ELR (cell line): ENCODE results near the gene VKORC1L1.
"Not testable (repeated sequence)": the region's sequence is repeated elsewhere in the genome, so short reads cannot be mapped to it uniquely, and the experiment has no call there.

Experiments used
- DNase-seq: peaks from one replicate; pipeline ENCODE4 v3.0.0-alpha.2; 2015; ENCODE audit warnings: low read depth

Gene VKORC1L1

GRCh38 chr7:65872776-65873581 is at the start of gene VKORC1L1:
Gene VKORC1L1 (plus strand): TSS chr7:65873074. CDS start chr7:65873372, 298 bp downstream.
- peak; percentile 89 for DNase-seq

- DNase-seq, result peak; percentile 73
Observed at GRCh38 chr7:65827366-65827765, 45.5 kb upstream of the VKORC1L1 start.

GRCh38 chr7:65832281-65832680 is 40.6 kb upstream of the VKORC1L1 start:
- peak; percentile 37 for DNase-seq

GRCh38 chr7:65836684-65837083 is 36.2 kb upstream of the VKORC1L1 start:
- DNase-seq, result not testable (repeated sequence)

GRCh38 chr7:65837541-65837956 is 35.3 kb upstream of the VKORC1L1 start:
- DNase-seq, result peak; percentile 70

- DNase-seq, result no peak
Observed at GRCh38 chr7:65839846-65840245, 33.0 kb upstream of the VKORC1L1 start.

GRCh38 chr7:65840446-65840845 is 32.4 kb upstream of the VKORC1L1 start:
- DNase-seq, result no peak

GRCh38 chr7:65843616-65844015 is 29.3 kb upstream of the VKORC1L1 start:
- not testable (repeated sequence) for DNase-seq

- DNase-seq, result no peak
Observed at GRCh38 chr7:65846008-65846570, 26.8 kb upstream of the VKORC1L1 start.

- DNase-seq, result not testable (repeated sequence)
Observed at GRCh38 chr7:65853426-65853825, 19.4 kb upstream of the VKORC1L1 start.

GRCh38 chr7:65853892-65854291 is 19.0 kb upstream of the VKORC1L1 start:
- DNase-seq, result not testable (repeated sequence)

GRCh38 chr7:65857321-65857894 is 15.5 kb upstream of the VKORC1L1 start:
- not testable (repeated sequence) for DNase-seq

GRCh38 chr7:65858660-65859059 is 14.2 kb upstream of the VKORC1L1 start:
- not testable (repeated sequence) for DNase-seq

GRCh38 chr7:65866244-65866643 is 6.6 kb upstream of the VKORC1L1 start:
- DNase-seq, result not testable (repeated sequence)

- peak; percentile 1 for DNase-seq
Observed at GRCh38 chr7:65867681-65868080, 5.2 kb upstream of the VKORC1L1 start.

GRCh38 chr7:65869312-65869711 is 3.6 kb upstream of the VKORC1L1 start:
- peak; percentile 74 for DNase-seq

- DNase-seq, result peak; percentile 19
Observed at GRCh38 chr7:65871451-65871850, 1.4 kb upstream of the VKORC1L1 start.

GRCh38 chr7:65873582-65874193 is 814 bp downstream of the VKORC1L1 start:
- DNase-seq, result peak; percentile 14

- DNase-seq, result not testable (repeated sequence)
Observed at GRCh38 chr7:65875715-65876114, 2.8 kb downstream of the VKORC1L1 start.

GRCh38 chr7:65879292-65880153 is 6.6 kb downstream of the VKORC1L1 start:
- DNase-seq, result not testable (repeated sequence)

GRCh38 chr7:65880242-65880641 is 7.4 kb downstream of the VKORC1L1 start:
- not testable (repeated sequence) for DNase-seq

- DNase-seq, result not testable (repeated sequence)
Observed at GRCh38 chr7:65884983-65885382, 12.1 kb downstream of the VKORC1L1 start.
